DOHH2 (cell line): ENCODE measurements around the gene ANO6.
"Not testable (repeated sequence)": the region's sequence is repeated elsewhere in the genome, so short reads cannot be mapped to it uniquely, and the experiment has no call there.

Experiments
- H3F3A ChIP-seq: fragments of 200-600 bp; sonication (generic), shearing (Covaris generic); 2 replicates; pipeline ENCODE4 v1.6.0; 2016; ENCODE audit warnings: antibody characterized with exemption, mild to moderate bottlenecking; ENCODE audit not compliant: control insufficient read depth, insufficient read depth
- H3K27ac ChIP-seq: fragments of 200-600 bp; sonication (generic); 2 replicates; pipeline ENCODE4 v1.5.1; 2014; ENCODE audit warnings: low read depth, mild to moderate bottlenecking, low read length, moderate library complexity
- H3K27me3 ChIP-seq: fragments of 200-600 bp; sonication (generic); 2 replicates; pipeline ENCODE4 v1.6.1; 2014; ENCODE audit warnings: mild to moderate bottlenecking, low read length, mixed read lengths; ENCODE audit not compliant: control insufficient read depth
- H3K36me3 ChIP-seq: fragments of 200-600 bp; sonication (generic); 2 replicates; pipeline ENCODE4 v1.6.1; 2014; ENCODE audit warnings: mild to moderate bottlenecking, low read length, moderate library complexity, mixed read lengths; ENCODE audit not compliant: control insufficient read depth
- H3K4me1 ChIP-seq: fragments of 200-600 bp; sonication (generic); 2 replicates; pipeline ENCODE4 v1.6.1; 2014; ENCODE audit warnings: mild to moderate bottlenecking, low read length, mixed read lengths; ENCODE audit not compliant: control insufficient read depth
- H3K4me2 ChIP-seq: fragments of 200-600 bp; sonication (generic); 2 replicates; pipeline ENCODE4 v1.6.0; 2014; ENCODE audit warnings: mild to moderate bottlenecking, low read length, moderate library complexity
- H3K4me3 ChIP-seq: fragments of 200-600 bp; sonication (generic); 2 replicates; pipeline ENCODE4 v1.5.1; 2014; ENCODE audit warnings: mild to moderate bottlenecking, low read length, mixed read lengths
- H3K79me2 ChIP-seq: fragments of 200-600 bp; sonication (generic); 2 replicates; pipeline ENCODE4 v1.6.1; 2014; ENCODE audit warnings: mild to moderate bottlenecking, low read length, mixed read lengths; ENCODE audit not compliant: control insufficient read depth
- H3K9me2 ChIP-seq: fragments of 200-600 bp; sonication (generic); replicated peaks from 2 replicates; pipeline ENCODE4 v1.6.1; 2014; ENCODE audit warnings: mild to moderate bottlenecking, low read length, mixed read lengths; ENCODE audit not compliant: control insufficient read depth
- H3K9me3 ChIP-seq: fragments of 200-600 bp; sonication (generic); 2 replicates; pipeline ENCODE4 v1.6.1; 2014; ENCODE audit warnings: antibody characterized with exemption, low read length, mixed read lengths; ENCODE audit not compliant: control insufficient read depth, insufficient read depth
- H4K20me1 ChIP-seq: fragments of 200-600 bp; sonication (generic); 2 replicates; pipeline ENCODE4 v1.6.0; 2014; ENCODE audit warnings: low read depth, mild to moderate bottlenecking, antibody characterized with exemption, low read length, moderate library complexity; ENCODE audit not compliant: control insufficient read depth, insufficient read depth
- CTCF ChIP-seq: fragments of 200-600 bp; sonication (generic); IDR thresholded peaks from one replicate; pipeline ENCODE4 v1.5.1; 2014; ENCODE audit warnings: antibody characterized with exemption, mild to moderate bottlenecking, low read depth, low read length; ENCODE audit not compliant: poor library complexity, severe bottlenecking
- EZH2phosphoT487 ChIP-seq: fragments of 200-600 bp; sonication (generic); IDR thresholded peaks from 2 replicates; pipeline ENCODE4 v1.6.1; 2017; ENCODE audit warnings: borderline replicate concordance, mild to moderate bottlenecking, antibody characterized with exemption, low read length, moderate library complexity, mixed read lengths

The ANO6 gene

GRCh38 chr12:45235087-45236025, 19.5 kb downstream of the ANO6 start:
- Histone ChIP-seq H3F3A (peaks cover 3% of the 10 kb centered on the region; the same call in 1 of the 2 replicates), H3K4me2 (no peak overlapping the region), H3K4me3 (no peak overlapping the region), H4K20me1 (no peaks in the 10 kb centered on the region), H3K4me1 (peaks cover 23% of the 10 kb centered on the region), H3K27me3 (no peaks in the 10 kb centered on the region), H3K9me2 (no peaks in the 10 kb centered on the region), H3K9me3 (no peaks in the 10 kb centered on the region), H3K27ac (no peak overlapping the region), H3K79me2 (peaks cover 37% of the 10 kb centered on the region), H3K36me3 (peaks cover 11% of the 10 kb centered on the region; the same call in 1 of the 2 replicates)
- TF ChIP-seq CTCF: no peak
- TF ChIP-seq EZH2phosphoT487: no peak

GRCh38 chr12:45236383-45236782, 20.5 kb downstream of the ANO6 start:
- H3K9me3 ChIP-seq, H4K20me1 ChIP-seq, H3K4me2 ChIP-seq, H3K9me2 ChIP-seq, H3K27ac ChIP-seq, H3K4me3 ChIP-seq, H3K27me3 ChIP-seq, H3F3A ChIP-seq: not testable (repeated sequence)
- Histone ChIP-seq H3K4me1 (peaks cover 23% of the 10 kb centered on the region), H3K79me2 (peaks cover 37% of the 10 kb centered on the region), H3K36me3 (peaks cover 11% of the 10 kb centered on the region; the same call in 1 of the 2 replicates)

- no peak for TF ChIP-seq EZH2phosphoT487
- TF ChIP-seq CTCF: no peak
- no peak overlapping the region for H3K4me2 ChIP-seq
- H3F3A ChIP-seq: no peaks in the 10 kb centered on the region
- H3K4me3 ChIP-seq: no peak overlapping the region
- H3K36me3 ChIP-seq: no peaks in the 10 kb centered on the region
- H4K20me1 ChIP-seq: no peaks in the 10 kb centered on the region
- H3K9me2 ChIP-seq: no peaks in the 10 kb centered on the region
- H3K27ac ChIP-seq: no peak overlapping the region
- H3K79me2 ChIP-seq: peaks cover 34% of the 10 kb centered on the region
- H3K9me3 ChIP-seq: no peaks in the 10 kb centered on the region
- H3K4me1 ChIP-seq: no peaks in the 10 kb centered on the region
- H3K27me3 ChIP-seq: no peaks in the 10 kb centered on the region
Observed at GRCh38 chr12:45242180-45242579, 26.3 kb downstream of the ANO6 start.

GRCh38 chr12:45243963-45244362, 28.1 kb downstream of the ANO6 start:
- H3K36me3 ChIP-seq: no peaks in the 10 kb centered on the region
- no peaks in the 10 kb centered on the region for H3F3A ChIP-seq
- H3K9me2 ChIP-seq: no peaks in the 10 kb centered on the region
- H3K9me3 ChIP-seq: no peaks in the 10 kb centered on the region
- H3K27me3 ChIP-seq: no peaks in the 10 kb centered on the region
- H3K4me1 ChIP-seq: no peaks in the 10 kb centered on the region
- H3K4me3 ChIP-seq: no peak overlapping the region
- H3K4me2 ChIP-seq: no peak overlapping the region
- TF ChIP-seq EZH2phosphoT487 (no peak), CTCF (no peak)
- H4K20me1 ChIP-seq: no peaks in the 10 kb centered on the region
- H3K79me2 ChIP-seq: peaks cover 37% of the 10 kb centered on the region
- no peak overlapping the region for H3K27ac ChIP-seq
